KG1 (cell line): Measurements from ENCODE around the gene MGLL.

Experiments
- DNase-seq: peaks from one replicate; lab custom pipeline; 2025; lab: John Stamatoyannopoulos, UW

MGLL gene

GRCh38 chr3:127652246-127652995 lies 169.9 kb downstream of the MGLL start:
- no peak for DNase-seq

- DNase-seq = no peak
These were observed 170.7 kb downstream of the MGLL start for GRCh38 chr3:127651516-127652172.

GRCh38 chr3:127650236-127650635 lies 172.1 kb downstream of the MGLL start:
- DNase-seq = no peak

- no peak for DNase-seq
These were observed 174.5 kb downstream of the MGLL start for GRCh38 chr3:127647845-127648204.

- no peak for DNase-seq
These were observed 175.0 kb downstream of the MGLL start for GRCh38 chr3:127647166-127647844.

GRCh38 chr3:127646501-127647046 lies 175.7 kb downstream of the MGLL start:
- no peak for DNase-seq

GRCh38 chr3:127645371-127646015 lies 176.8 kb downstream of the MGLL start:
- no peak for DNase-seq

- no peak for DNase-seq
These were observed 177.5 kb downstream of the MGLL start for GRCh38 chr3:127644641-127645370.

- no peak for DNase-seq
These were observed 182.3 kb downstream of the MGLL start for GRCh38 chr3:127640042-127640355.

GRCh38 chr3:127639173-127640041 lies 182.9 kb downstream of the MGLL start:
- DNase-seq = no peak
